K562 (cell line): Measurements from ENCODE around the gene ZNF652. TPM values are rescaled to one million over a fixed set of nuclear protein-coding genes. Genes with fewer than 3 reads are reported as not detected.

Source experiments
- ATAC-seq: fragments of 200-7000 bp; cut with Tn5 transposase; 3 replicates; pipeline ENCODE4 v1.9.1; 2020; ENCODE audit warnings: moderate library complexity
- BruUV-seq: library from RNA; stranded (reverse); fragments of 400-500 nt; replicated peaks from 2 replicates; lab custom pipeline; 2021; lab: Mats Ljungman, UMichigan
- CTCF ChIA-PET: fragments of 300-600 bp; formaldehyde crosslinking; extraction: SDS; loops from one replicate; lab custom pipeline; 2021; ENCODE audit warnings: low intra/inter-chr PET ratio; lab: Yijun Ruan, JAX
- POLR2A ChIA-PET: fragments of 300-600, 350-650 bp; sonication (Branson Sonifier 250); formaldehyde crosslinking; extraction: SDS; loops from one replicate; lab custom pipeline; 2021; ENCODE audit warnings: antibody characterized with exemption, inconsistent platforms; lab: Yijun Ruan, JAX
- DNase-seq, 4 experiments: peaks; one replicate each; pipeline versions ENCODE4 v3.0.0 to v3.0.0-alpha.2; 2011 to 2018; ENCODE audit warnings: low spot score in 3 of 4, mixed read lengths in 3 of 4; ENCODE audit errors: extremely low read depth in 1 of 4
- FAIRE-seq: peaks from 2 replicates; lab custom pipeline; 2011; peaks lifted over from hg19 to GRCh38; lab: Jason Lieb, UNC
- H2AFZ ChIP-seq: 2 replicates; pipeline ENCODE4 v1.6.0; 2011; ENCODE audit warnings: low read depth, low read length, control low read depth, inconsistent platforms
- H3K27ac ChIP-seq: fragments of 200-600 bp; 3 replicates; pipeline ENCODE4 v1.8.0; 2011; ENCODE audit warnings: low read depth, mild to moderate bottlenecking, control low read depth, inconsistent platforms, low read length, moderate library complexity, mixed read lengths; ENCODE audit errors: extremely low read depth
- H3K27me3 ChIP-seq, 2 experiments: fragments of 300-600 bp in 1 of 2; 2 replicates in 1 of 2; 3 replicates in 1 of 2; pipeline versions ENCODE4 v1.6.0 to v1.8.0; 2011; ENCODE audit warnings: inconsistent platforms in 2 of 2, low read length in 2 of 2, mild to moderate bottlenecking in 1 of 2, mixed read lengths in 1 of 2, moderate library complexity in 1 of 2; ENCODE audit not compliant: control insufficient read depth in 2 of 2, insufficient read depth in 2 of 2
- H3K36me3 ChIP-seq: fragments of 300-600 bp; 3 replicates; pipeline ENCODE4 v1.8.0; 2011; ENCODE audit warnings: mild to moderate bottlenecking, low read length, inconsistent platforms; ENCODE audit not compliant: control insufficient read depth, insufficient read depth
- H3K4me1 ChIP-seq, 2 experiments: fragments of 200-600 bp in 1 of 2; replicated peaks in 1 of 2; 2 replicates in 1 of 2; 3 replicates in 1 of 2; pipeline versions ENCODE4 v1.5.1 to v1.8.0; 2011; ENCODE audit warnings: inconsistent platforms in 2 of 2, low read length in 2 of 2, mild to moderate bottlenecking in 1 of 2, mixed read lengths in 1 of 2, moderate library complexity in 1 of 2; ENCODE audit not compliant: control insufficient read depth in 2 of 2, insufficient read depth in 2 of 2
- H3K4me2 ChIP-seq: 2 replicates; pipeline ENCODE4 v1.6.1; 2011; ENCODE audit warnings: low read length, control low read depth, inconsistent platforms, mixed read lengths; ENCODE audit not compliant: insufficient read depth
- H3K4me3 ChIP-seq: fragments of 200-600 bp; sonication (generic), shearing (Covaris generic); 2 replicates; pipeline ENCODE4 v1.5.1; 2016; ENCODE audit warnings: control low read depth, inconsistent platforms
- H3K79me2 ChIP-seq: fragments of 200-600 bp; 3 replicates; pipeline ENCODE4 v1.8.0; 2011; ENCODE audit warnings: low read length, inconsistent platforms; ENCODE audit not compliant: control insufficient read depth, insufficient read depth
- H3K9ac ChIP-seq, 2 experiments: 2 replicates each; pipeline versions ENCODE4 v1.6.0 to v1.6.1; 2011; ENCODE audit warnings: low read depth in 2 of 2, low read length in 2 of 2, control low read depth in 1 of 2, inconsistent platforms in 1 of 2, mild to moderate bottlenecking in 1 of 2, mixed read lengths in 1 of 2; ENCODE audit not compliant: insufficient read depth in 1 of 2
- H3K9me1 ChIP-seq: one replicate; pipeline ENCODE4 v1.6.0; 2011; ENCODE audit warnings: inconsistent platforms, mild to moderate bottlenecking, low read length, moderate library complexity; ENCODE audit not compliant: control insufficient read depth, insufficient read depth
- H3K9me3 ChIP-seq: replicated peaks from 2 replicates; pipeline ENCODE4 v1.5.1; 2011; ENCODE audit warnings: low read depth, low read length, inconsistent platforms; ENCODE audit not compliant: control insufficient read depth, insufficient read depth
- H4K20me1 ChIP-seq: replicated peaks from 2 replicates; pipeline ENCODE4 v1.6.1; 2011; ENCODE audit warnings: low read length, inconsistent platforms, mixed read lengths; ENCODE audit not compliant: control insufficient read depth, insufficient read depth
- ATF7 ChIP-seq: fragments of 450-650 bp; IDR thresholded peaks from 2 replicates; pipeline ENCODE4 v1.7.1; 2014; ENCODE audit warnings: mild to moderate bottlenecking, moderate library complexity
- HEY1 ChIP-seq: fragments of 250-450 bp; sonication (Bioruptor Pico); IDR thresholded peaks from 2 replicates; pipeline ENCODE4 v1.5.0; 2020; ENCODE audit warnings: mild to moderate bottlenecking, moderate library complexity, borderline replicate concordance
- HMGN3 ChIP-seq: IDR thresholded peaks from 2 replicates; pipeline ENCODE4 v1.6.1; 2011; ENCODE audit warnings: borderline replicate concordance, low read depth, mild to moderate bottlenecking, mixed read lengths, low read length; ENCODE audit not compliant: insufficient read length; ENCODE audit errors: extremely low read depth
- SREBF1 ChIP-seq: fragments of 150-350 bp; IDR thresholded peaks from 2 replicates; pipeline ENCODE4 v1.6.1; 2014; ENCODE audit warnings: antibody characterized with exemption, low read depth, low read length, borderline replicate concordance
- SRSF7 ChIP-seq: fragments of 200-400 bp; formaldehyde crosslinking; optimal IDR thresholded peaks from 2 replicates; pipeline ENCODE3; 2017; ENCODE audit warnings: mild to moderate bottlenecking, low read depth, low read length
- SRSF9 ChIP-seq: fragments of 200-400 bp; formaldehyde crosslinking; IDR thresholded peaks from 2 replicates; pipeline ENCODE4 v1.6.1; 2017; ENCODE audit warnings: low read depth, low read length, borderline replicate concordance
- STAT6 ChIP-seq: sonication (generic); formaldehyde crosslinking; IDR thresholded peaks from 2 replicates; pipeline ENCODE4 v1.8.1; 2023; ENCODE audit warnings: mild to moderate bottlenecking, missing genetic modification reagents
- SUPT5H ChIP-seq: fragments of 450-650 bp; IDR thresholded peaks from 2 replicates; pipeline ENCODE4 v1.6.1; 2016
- TRIM28 ChIP-seq: fragments of 450-650 bp; IDR thresholded peaks from 2 replicates; pipeline ENCODE4 v1.6.1; 2017
- WHSC1 ChIP-seq: IDR thresholded peaks from one replicate; pipeline ENCODE4 v1.6.1; 2012; ENCODE audit warnings: low read length, control low read depth, inconsistent platforms
- ZBED1 ChIP-seq: IDR thresholded peaks from 2 replicates; pipeline ENCODE4 v1.6.1; 2014
- ZNF407 ChIP-seq: fragments of 450-650 bp; IDR thresholded peaks from 2 replicates; pipeline ENCODE4 v1.6.1; 2016; ENCODE audit warnings: low read depth
- WGBS: fragments of 100-300 bp; shearing (Covaris generic); methylation state at CpG from one replicate; pipeline ENCODE4 v1.1.6; 2016; ENCODE audit warnings: low coverage, mixed read lengths; ENCODE audit not compliant: insufficient coverage; ENCODE audit errors: missing lambda C conversion rate; 5-methylcytosine and 5-hydroxymethylcytosine counted together
- in situ Hi-C: fragments of 300-500 bp; cut with MboI; formaldehyde crosslinking; loops from 4 replicates; pipeline ENCODE4 v1.15.0; 2018; ENCODE audit warnings: inconsistent platforms, mixed read lengths
- intact Hi-C: fragments of 100-400 bp; cut with micrococcal nuclease; formaldehyde crosslinking; loops from 2 replicates; pipeline ENCODE4 v1.14.2; 2022
- polyA plus RNA-seq, 8 experiments: library from polyadenylated mRNA; depleted of rRNA in 4 of 8; stranded (reverse) in 5 of 8; unstranded in 3 of 8; fragments of >200 nt; fragmentation: Nextera tagmentation in 2 of 8; fragmentation: Illumina TruSeq in 1 of 8; extraction: Ambion mirVana in 2 of 8; extraction: Trizol in 1 of 8; gene quantifications; 2 replicates each; pipeline versions ENCODE4 v1.2.1 to v1.2.3, GENCODE V29; 2011 to 2014; ENCODE audit warnings: inconsistent platforms in 1 of 8, missing spikeins in 1 of 8
- total RNA-seq, 7 experiments: library from RNA; depleted of rRNA in 6 of 7; stranded (reverse); fragments of >200 nt in 6 of 7; fragmentation: Illumina TruSeq in 2 of 7; extraction: Trizol in 2 of 7; gene quantifications; 2 replicates each; pipeline versions ENCODE4 v1.2.1 to v1.2.3, GENCODE V29; 2011 to 2021; ENCODE audit warnings: low replicate concordance in 1 of 7

The ZNF652 gene
- total and polyA plus RNA-seq, 9 of the 15 experiments (the other 6 are each of a cell fraction or from before 2014, with no cell fraction given), result 5.1 to 15.5 (median 7.8) TPM

- no peak overlapping the region for H3K4me2 ChIP-seq
- CTCF ChIA-PET, result no interaction called here
- WGBS, result 71% methylated on average over 3 of the region's 3 CpGs
- H2AFZ ChIP-seq, result no peak overlapping the region
- no TSS peak for BruUV-seq
- no peaks in the 10 kb centered on the region for H3K27me3 ChIP-seq
- no peaks in the 10 kb centered on the region; the same call in 1 of the 2 replicates for H3K9me3 ChIP-seq
- H3K79me2 ChIP-seq, result peaks cover 61% of the 10 kb centered on the region
- H3K4me3 ChIP-seq, result no peak overlapping the region
- H4K20me1 ChIP-seq, result no peaks in the 10 kb centered on the region; the same call in 1 of the 2 replicates
- POLR2A ChIA-PET, result interaction anchor here (0.8 kb wide), 1 partner anchor 8 kb away, joined by 4 read pairs; no protein-coding TSS in a partner anchor
- H3K9me1 ChIP-seq, result no peaks in the 10 kb centered on the region
- DNase-seq (no peak), ATAC-seq (no peak), FAIRE-seq (no peak)
- intact Hi-C loops (no loop called here), in situ Hi-C loops (no loop called here)
- peaks cover 10 to 27% of the 10 kb centered on the region in 2 experiments; a peak in 4 of 5 replicates for H3K4me1 ChIP-seq
- no peaks in the 10 kb centered on the region for H3K36me3 ChIP-seq
- no peak overlapping the region for H3K9ac ChIP-seq
- H3K27ac ChIP-seq, result no peak overlapping the region
- no peak for TF ChIP-seq ATF7
- no peak for TF ChIP-seq HMGN3
- no peak for TF ChIP-seq SREBF1
- no peak for TF ChIP-seq WHSC1
- TF ChIP-seq HEY1 (CRISPR knock-in tag), result no peak
- no peak for TF ChIP-seq ZBED1
- no peak for TF ChIP-seq SRSF7
- no peak for TF ChIP-seq SUPT5H
- no peak for TF ChIP-seq TRIM28
- TF ChIP-seq SRSF9, result no peak
- TF ChIP-seq STAT6 (CRISPR knock-in tag), result no peak
- no peak for TF ChIP-seq ZNF407
These were observed 4.5 kb downstream of the ZNF652 start for GRCh38 chr17:49357516-49357915.
